Measurements from ENCODE around the gene BAIAP2L2. TPM values are rescaled to one million over a fixed set of nuclear protein-coding genes. Genes with fewer than 3 reads are reported as not detected.
"Not testable (repeated sequence)": the region's sequence is repeated elsewhere in the genome, so short reads cannot be mapped to it uniquely, and the experiment has no call there.

Gene BAIAP2L2, protein sequence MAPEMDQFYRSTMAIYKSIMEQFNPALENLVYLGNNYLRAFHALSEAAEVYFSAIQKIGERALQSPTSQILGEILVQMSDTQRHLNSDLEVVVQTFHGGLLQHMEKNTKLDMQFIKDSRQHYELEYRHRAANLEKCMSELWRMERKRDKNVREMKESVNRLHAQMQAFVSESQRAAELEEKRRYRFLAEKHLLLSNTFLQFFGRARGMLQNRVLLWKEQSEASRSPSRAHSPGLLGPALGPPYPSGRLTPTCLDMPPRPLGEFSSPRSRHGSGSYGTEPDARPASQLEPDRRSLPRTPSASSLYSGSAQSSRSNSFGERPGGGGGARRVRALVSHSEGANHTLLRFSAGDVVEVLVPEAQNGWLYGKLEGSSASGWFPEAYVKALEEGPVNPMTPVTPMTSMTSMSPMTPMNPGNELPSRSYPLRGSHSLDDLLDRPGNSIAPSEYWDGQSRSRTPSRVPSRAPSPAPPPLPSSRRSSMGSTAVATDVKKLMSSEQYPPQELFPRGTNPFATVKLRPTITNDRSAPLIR
- 2.9 and 3.5 TPM in 2 replicates for polyA plus RNA-seq (2011; rRNA removed)
- 7.0 and 7.6 TPM in 2 replicates for polyA plus RNA-seq (2012; cell fraction: cytosol; rRNA removed)
- polyA plus RNA-seq (2012; cell fraction: nucleus; rRNA removed), result 40.4 and 54.9 TPM in 2 replicates
- 4.3 to 4.7 TPM (median 4.5 TPM) in 3 replicates for polyA plus RNA-seq (2017; fragmentation: RNase III; extraction: RNeasy Plus Mini Kit Qiagen cat#74134 plus additional on column Dnase treatment)
- polyA minus RNA-seq (2011; rRNA and poly(A)+ RNA removed), result 1.4 and 2.2 TPM in 2 replicates

DNA sequence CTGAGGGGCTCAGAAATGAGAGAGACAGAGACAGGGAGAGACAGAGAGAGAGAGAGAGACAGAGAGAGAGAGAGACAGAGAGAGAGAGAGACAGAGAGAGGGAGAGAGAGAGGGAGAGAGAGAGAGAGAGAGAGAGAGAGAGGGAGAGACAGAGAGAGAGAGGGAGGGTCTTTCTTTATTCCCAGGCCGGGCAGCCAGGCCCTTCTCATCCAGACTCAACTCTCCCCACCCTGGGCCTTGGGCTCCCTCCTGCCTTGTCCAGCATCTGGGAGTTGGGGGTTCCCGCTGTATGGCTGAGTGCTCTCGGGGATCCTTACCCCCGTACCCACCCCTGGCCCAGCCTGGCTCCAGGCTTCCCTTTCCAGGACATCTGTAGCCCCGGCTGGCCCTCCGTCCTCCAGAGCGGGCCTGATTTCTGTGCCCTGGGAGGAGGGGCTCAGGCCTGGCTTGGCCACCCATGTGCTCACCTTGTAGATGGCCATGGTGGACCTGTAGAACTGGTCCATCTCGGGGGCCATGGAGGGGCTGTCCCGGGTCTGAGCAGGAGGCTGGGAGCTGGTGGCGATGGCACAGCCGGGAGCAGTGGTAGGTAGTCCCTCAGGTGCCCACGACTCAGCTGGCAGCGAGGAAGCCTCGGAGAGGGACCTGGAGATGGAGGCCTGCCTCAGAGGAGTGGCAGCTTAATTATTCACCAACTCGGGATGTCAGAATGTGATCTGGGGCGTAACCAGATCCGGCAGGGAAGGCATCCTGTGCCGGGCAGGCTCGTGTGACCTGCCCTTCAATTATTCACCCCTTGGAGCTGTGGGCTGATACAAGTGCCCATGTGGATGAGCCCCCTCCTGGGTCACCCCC is at the start of gene BAIAP2L2:
BAIAP2L2 (minus strand) TSS at position 677 of the 855 bp plus-strand sequence; CDS start at position 518, 159 bp downstream.
- 28% methylated on average over 3 of the region's 19 CpGs for WGBS (ENCODE audit: missing lambda C conversion rate)
- Histone ChIP-seq H3K4me1 (peaks cover 52% of the 10 kb centered on the region), H3K27ac (peak within 1 kb of the TSS; percentile 91 to 96), H3K4me3 (peak within 1 kb of the TSS; percentile 51), H3K4me2 (peak within 1 kb of the TSS; percentile 99), H3K9me3 (no peaks in the 10 kb centered on the region)
- DNase-seq (ENCODE audit: low read depth in 1 of 2, low spot score in 1 of 2) (peak; percentile 78 to 79), FAIRE-seq (no peak), ATAC-seq (peak; percentile 66 to 75)
- TF ChIP-seq RCOR1 (IDR thresholded peaks at IDR 0.05; ENCODE audit: low read depth, low read length) (no peak), JUN (IDR thresholded peaks at IDR 0.05) (0 out of 5 replicates have a peak, but pooled peaks of 1 of the 2 experiments have one; percentile 27), MAX (IDR thresholded peaks at IDR 0.05) (peak; percentile 66), E2F6 (IDR thresholded peaks at IDR 0.05; ENCODE audit: borderline replicate concordance, low read depth) (peak; percentile 27; the same call in 1 of the 2 replicates), GATA3 (IDR thresholded peaks at IDR 0.05; ENCODE audit: borderline replicate concordance) (no peak), FOXS1 (CRISPR knock-in tag; IDR thresholded peaks at IDR 0.05) (no peak), CHD4 (IDR thresholded peaks at IDR 0.05; ENCODE audit: borderline replicate concordance) (no peak)
- TF ChIP-seq, protein P1, sequence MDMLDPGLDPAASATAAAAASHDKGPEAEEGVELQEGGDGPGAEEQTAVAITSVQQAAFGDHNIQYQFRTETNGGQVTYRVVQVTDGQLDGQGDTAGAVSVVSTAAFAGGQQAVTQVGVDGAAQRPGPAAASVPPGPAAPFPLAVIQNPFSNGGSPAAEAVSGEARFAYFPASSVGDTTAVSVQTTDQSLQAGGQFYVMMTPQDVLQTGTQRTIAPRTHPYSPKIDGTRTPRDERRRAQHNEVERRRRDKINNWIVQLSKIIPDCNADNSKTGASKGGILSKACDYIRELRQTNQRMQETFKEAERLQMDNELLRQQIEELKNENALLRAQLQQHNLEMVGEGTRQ (IDR thresholded peaks at IDR 0.05), result no peak
- POLR2A ChIA-PET, result interaction anchor here (0.6 kb wide), 1 partner anchor 96 kb away, joined by 3 read pairs; no protein-coding TSS in a partner anchor
- CTCF ChIA-PET, result interaction anchor here (0.7 to 2.6 kb wide), 6 partner anchors 10 to 205 kb away, joined by 3 to 10 read pairs (median 3); no protein-coding TSS in a partner anchor

DNA sequence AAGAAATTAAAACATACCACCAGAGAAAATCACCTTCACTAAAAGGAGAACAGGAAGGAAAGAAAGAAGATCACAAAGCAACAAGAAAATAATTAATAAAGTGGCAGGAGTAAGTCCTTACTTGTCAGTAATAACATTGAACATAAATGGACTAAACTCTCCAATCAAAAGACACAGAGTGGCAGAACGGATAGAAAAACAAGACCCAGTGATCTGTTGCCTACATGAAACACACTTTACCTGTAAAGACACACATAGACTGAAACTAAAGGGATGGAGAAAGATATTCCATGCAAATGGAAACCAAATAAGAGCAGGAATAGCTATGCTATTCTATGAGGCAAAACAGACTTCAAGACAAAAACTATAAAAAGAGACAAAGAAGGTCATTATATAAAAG is 45.2 kb upstream of the BAIAP2L2 start:
- no peak for FAIRE-seq
- no peak for DNase-seq (ENCODE audit: low read depth in 1 of 2, low spot score in 1 of 2)
- CTCF ChIA-PET, result no interaction called here
- Histone ChIP-seq H3K4me1 (no peaks in the 10 kb centered on the region), H3K4me2 (no peak overlapping the region), H3K9me3 (no peaks in the 10 kb centered on the region), H3K27ac (no peak overlapping the region), H3K4me3 (no peak overlapping the region)
- 68% methylated on average over 1 of the region's 1 CpG for WGBS (ENCODE audit: missing lambda C conversion rate)
- ATAC-seq, result no peak
- TF ChIP-seq MAX (IDR thresholded peaks at IDR 0.05), result no peak
- TF ChIP-seq E2F6 (IDR thresholded peaks at IDR 0.05; ENCODE audit: borderline replicate concordance, low read depth), result no peak
- no peak for TF ChIP-seq ZNF302 (CRISPR knock-in tag; IDR thresholded peaks at IDR 0.05)
- no peak for TF ChIP-seq MYC (IDR thresholded peaks at IDR 0.05; ENCODE audit: borderline replicate concordance, low read length)
- POLR2A ChIA-PET, result no interaction called here

DNA sequence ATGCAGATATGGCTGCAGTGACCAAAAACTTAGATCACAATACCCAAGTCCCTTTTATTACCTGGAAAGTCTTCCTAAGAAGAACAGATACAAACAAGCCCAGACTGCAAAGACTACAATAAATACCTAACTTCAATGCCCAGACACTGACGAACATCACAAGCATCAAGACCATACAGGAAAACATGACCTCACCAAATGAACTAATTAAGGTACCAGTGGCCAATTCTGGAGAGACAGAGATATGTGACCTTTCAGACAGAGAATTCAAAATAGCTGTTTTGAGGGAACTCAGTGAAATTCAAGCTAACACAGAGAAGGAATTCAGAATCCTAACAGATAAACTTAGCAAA is 44.1 kb upstream of the BAIAP2L2 start:
- CTCF ChIA-PET; DNase-seq (ENCODE audit: low read depth in 1 of 2, low spot score in 1 of 2); H3K4me1 ChIP-seq; ATAC-seq; H3K4me3 ChIP-seq; H3K9me3 ChIP-seq; POLR2A ChIA-PET; FAIRE-seq; H3K27ac ChIP-seq; H3K4me2 ChIP-seq: not testable (repeated sequence)
- 59% methylated on average over 1 of the region's 1 CpG for WGBS (ENCODE audit: missing lambda C conversion rate)
- TF ChIP-seq SMC3 (IDR thresholded peaks at IDR 0.05), result 0 out of 3 replicates have a peak, but pooled peaks have one; percentile 6

All from A549 (cell line).